Measurements from ENCODE around the gene CTSH.
"Not testable (repeated sequence)": the region's sequence is repeated elsewhere in the genome, so short reads cannot be mapped to it uniquely, and the experiment has no call there.

CTSH gene

DNA sequence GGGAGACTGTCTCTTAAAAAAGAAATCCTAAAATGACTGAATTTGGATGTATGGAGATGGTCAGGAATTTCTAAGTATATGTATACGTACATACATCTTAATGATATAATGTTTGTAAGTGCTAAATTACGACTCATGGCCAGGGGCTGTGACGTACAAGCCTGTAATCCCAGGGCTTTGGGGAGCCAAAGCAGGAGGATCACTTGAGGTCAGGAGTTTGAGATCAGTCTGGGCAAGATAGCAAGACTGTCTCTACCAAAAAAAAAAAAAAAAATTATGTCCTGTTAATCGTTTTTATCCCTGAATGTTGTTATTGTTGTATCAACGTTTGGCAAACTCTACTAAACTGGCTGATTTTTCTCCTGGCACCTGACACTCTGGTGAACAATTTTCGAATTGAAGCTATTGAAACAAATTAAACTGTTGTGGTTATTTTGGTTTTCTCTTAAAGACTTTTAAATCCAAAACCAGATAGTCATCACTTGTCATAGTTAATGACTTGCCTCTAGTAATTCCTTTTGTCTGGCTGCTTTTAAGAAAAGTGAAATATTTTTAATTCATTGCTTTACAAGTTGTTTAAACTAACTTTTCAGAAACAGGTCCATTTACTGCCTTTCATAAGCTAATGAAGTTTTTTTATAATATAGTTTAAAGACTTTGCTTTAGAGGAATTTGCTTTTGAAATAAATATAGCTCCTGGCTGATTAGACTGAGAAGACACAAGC, 65.2 kb downstream of the CTSH start:
- DNase-seq = no peak

- DNase-seq = peak; percentile 40
Observed at GRCh38 chr15:78878356-78878755, 66.5 kb downstream of the CTSH start.

GRCh38 chr15:78876954-78877353, 67.9 kb downstream of the CTSH start:
- not testable (repeated sequence) for DNase-seq

DNA sequence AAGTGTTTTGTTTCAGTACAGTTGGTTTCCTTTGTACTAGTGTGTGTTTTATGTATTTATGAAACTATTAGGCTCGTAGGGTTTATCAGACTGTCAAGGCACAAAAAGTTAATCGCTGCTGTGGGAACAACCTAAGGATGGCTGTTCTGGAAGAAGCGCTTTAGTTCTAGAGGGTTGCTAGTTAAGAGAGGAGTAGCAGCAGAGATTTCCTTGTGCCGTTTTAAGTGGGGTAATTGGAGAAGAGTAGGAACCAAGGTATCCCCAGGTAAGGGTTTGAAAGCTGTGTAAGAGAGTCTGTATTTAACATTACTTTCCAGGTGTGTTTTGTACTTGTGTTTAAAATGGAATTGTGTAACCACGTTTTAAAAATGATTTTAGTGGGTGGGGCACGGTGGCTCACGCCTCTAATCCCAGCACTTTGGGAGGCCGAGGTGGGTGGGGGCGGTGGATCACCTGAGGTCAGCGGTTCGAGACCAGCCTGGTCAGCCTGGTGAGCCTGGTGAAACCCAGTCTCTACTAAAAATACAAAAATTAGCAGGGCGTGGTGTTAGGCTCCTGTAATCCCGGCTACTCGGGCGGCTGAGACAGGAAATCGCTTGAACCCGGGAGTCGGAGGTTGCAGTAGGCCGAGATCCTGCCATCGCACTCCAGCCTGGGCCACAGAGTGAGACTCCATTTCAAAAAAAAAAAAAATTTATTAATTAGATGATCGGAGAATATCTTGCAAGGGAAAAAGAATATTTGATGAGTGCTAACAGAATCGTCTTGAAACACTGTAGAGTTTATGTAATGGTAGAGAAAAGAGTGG, 69.5 kb downstream of the CTSH start:
- DNase-seq = no peak

- peak; percentile 23 for DNase-seq
Observed at GRCh38 chr15:78873793-78874765, 70.8 kb downstream of the CTSH start.

DNA sequence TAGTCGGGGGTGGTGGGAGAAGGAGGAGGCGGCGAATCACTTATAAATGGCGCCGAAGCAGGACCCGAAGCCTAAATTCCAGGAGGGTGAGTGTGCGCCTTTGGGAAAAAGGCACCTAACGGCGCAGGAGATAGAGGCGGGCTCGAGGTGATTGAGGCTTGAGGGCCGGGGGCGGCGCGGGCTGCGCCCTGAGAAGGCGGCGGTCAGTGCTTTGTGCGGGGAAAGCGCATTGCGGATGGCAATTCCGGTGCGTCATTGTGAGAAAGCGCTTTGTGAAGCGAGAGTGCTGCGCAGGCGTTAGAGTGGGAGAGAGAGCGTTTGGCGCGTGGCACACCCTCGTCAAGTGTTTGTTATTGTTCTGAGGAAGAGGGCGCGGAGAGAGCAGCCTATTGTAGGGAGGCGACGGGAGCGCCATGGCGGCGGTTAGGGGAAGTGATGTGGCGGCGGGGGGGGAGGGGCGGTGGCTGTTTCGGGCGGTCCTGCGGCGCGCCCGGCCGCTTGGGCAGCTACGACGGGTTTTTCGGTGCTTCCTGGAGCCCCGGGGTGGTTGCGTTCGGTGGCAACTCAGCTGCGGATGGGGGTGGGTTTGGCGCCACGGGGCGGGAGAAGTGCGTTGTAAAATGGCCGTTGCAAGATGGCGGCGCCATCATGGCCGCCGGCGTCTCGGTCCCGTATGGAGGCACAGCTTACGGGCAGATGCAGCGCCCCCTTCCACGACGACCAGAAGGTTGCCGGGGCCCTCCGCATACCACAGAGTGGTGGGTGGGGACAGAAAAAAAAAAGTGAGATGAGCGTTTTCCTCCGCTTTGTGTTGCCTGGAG, 71.7 kb downstream of the CTSH start:
- peak; percentile 89 for DNase-seq

DNA sequence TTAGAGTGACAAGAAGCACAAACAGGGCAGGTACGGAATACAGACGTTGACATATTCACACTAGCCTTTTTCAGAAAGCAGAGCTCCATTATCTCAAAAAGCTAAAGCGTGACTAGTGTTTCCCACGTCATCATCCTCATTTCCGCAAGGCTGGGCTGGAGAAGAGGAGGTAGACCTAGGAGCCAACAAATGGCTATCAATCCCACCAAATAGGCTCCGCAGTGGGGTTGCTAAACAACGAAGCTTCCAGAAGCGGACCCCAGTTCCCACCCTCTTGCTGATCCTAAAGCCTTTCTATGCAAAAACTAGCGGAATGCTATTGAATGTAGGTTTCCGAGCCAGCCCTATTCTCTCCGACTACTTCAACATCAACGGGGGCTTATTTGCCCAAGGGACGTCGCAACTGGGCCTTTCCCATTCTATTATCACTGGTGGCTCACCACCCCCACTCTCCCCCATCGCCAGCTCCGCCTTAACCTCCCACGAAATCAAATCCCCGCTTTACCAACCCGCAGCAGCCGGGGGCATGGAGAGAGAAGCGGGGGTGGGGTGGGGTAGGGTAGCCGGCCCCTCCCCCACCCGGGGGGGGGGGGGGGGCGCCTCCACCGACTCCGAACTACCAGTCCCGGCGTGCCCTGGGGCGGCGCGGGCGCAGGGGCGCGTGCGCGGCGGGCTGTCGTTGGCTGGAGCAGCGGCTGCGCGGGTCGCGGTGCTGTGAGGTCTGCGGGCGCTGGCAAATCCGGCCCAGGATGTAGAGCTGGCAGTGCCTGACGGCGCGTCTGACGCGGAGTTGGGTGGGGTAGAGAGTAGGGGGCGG, 72.5 kb downstream of the CTSH start, which contains the start of gene MORF4L1:
Gene MORF4L1, plus strand, starts transcription at position 736 of the 817 bp plus-strand sequence. CDS start 128 bp downstream, outside the sequence.
- DNase-seq = peak; percentile 93

- not testable (repeated sequence) for DNase-seq
Observed at GRCh38 chr15:78871483-78872127, 73.2 kb downstream of the CTSH start.

Data from HCEC 1CT (cell line).